Epithelial cell of proximal tubule (primary cell): ENCODE measurements around the gene IFI30. TPM values are rescaled to one million over a fixed set of nuclear protein-coding genes. Genes with fewer than 3 reads are reported as not detected.

Source experiments
- DNase-seq: peaks from one replicate; pipeline ENCODE4 v3.0.0-alpha.2; 2011; ENCODE audit warnings: low read depth
- H3K4me3 ChIP-seq: 2 replicates; pipeline ENCODE4 v1.5.1; 2011; ENCODE audit warnings: low read depth, mild to moderate bottlenecking, low read length
- CTCF ChIP-seq: conservative IDR thresholded peaks from 2 replicates; pipeline ENCODE4 v1.5.1; 2012; ENCODE audit warnings: low read depth, mild to moderate bottlenecking, low read length
- total RNA-seq: library from RNA; depleted of rRNA; stranded (reverse); fragments of >200 nt; gene quantifications from 2 replicates; pipeline ENCODE4 v1.2.3, GENCODE V29; 2015

Gene IFI30
- total RNA-seq, 1 donor from 2014 or later, result 10.1 TPM

GRCh38 chr19:18170714-18171255 lies 2.8 kb upstream of the IFI30 start:
- H3K4me3 ChIP-seq, result no peak overlapping the region
- no peak for TF ChIP-seq CTCF
- DNase-seq, result no peak

- no peak for DNase-seq
- no peak overlapping the region for H3K4me3 ChIP-seq
- TF ChIP-seq CTCF, result no peak
These were observed 1.8 kb upstream of the IFI30 start for GRCh38 chr19:18171605-18172327.

GRCh38 chr19:18172331-18173053 lies 1.1 kb upstream of the IFI30 start:
- H3K4me3 ChIP-seq, result no peak overlapping the region
- TF ChIP-seq CTCF, result no peak
- DNase-seq, result no peak

- H3K4me3 ChIP-seq, result peak overlapping the region; percentile 74
- no peak for TF ChIP-seq CTCF
- DNase-seq, result no peak
These were observed 500 bp upstream of the IFI30 start for GRCh38 chr19:18173054-18173571.

GRCh38 chr19:18174983-18175382 lies 1.4 kb downstream of the IFI30 start:
- H3K4me3 ChIP-seq, result no peak overlapping the region
- no peak for DNase-seq
- no peak for TF ChIP-seq CTCF

GRCh38 chr19:18176367-18177310 lies 3.0 kb downstream of the IFI30 start:
- H3K4me3 ChIP-seq, result no peak overlapping the region
- no peak for TF ChIP-seq CTCF
- DNase-seq, result no peak
